Naive thymus-derived CD4-positive, alpha-beta T cell (primary cell): Measurements from ENCODE around the gene EIF4G2. TPM values are rescaled to one million over a fixed set of nuclear protein-coding genes. Genes with fewer than 3 reads are reported as not detected.
A peak's percentile ranks its signal among the peaks of the same experiment; 100 is the strongest.

ENCODE experiments used
- ATAC-seq: fragments of 150-1000 bp; cut with Tn5 transposase; 2 replicates; pipeline ENCODE4 v1.10.0; 2021; ENCODE audit warnings: mild to moderate bottlenecking, moderate library complexity
- CTCF ChIA-PET: fragments of 350-600 bp; sonication (Branson Sonifier 250); formaldehyde crosslinking; loops from one replicate; lab custom pipeline; 2021; ENCODE audit warnings: antibody characterized with exemption; lab: Charles Lee
- POLR2A ChIA-PET: fragments of 350-600 bp; sonication (Branson Sonifier 250); formaldehyde crosslinking; loops from one replicate; lab custom pipeline; 2021; ENCODE audit warnings: antibody characterized with exemption, inconsistent platforms; lab: Charles Lee
- DNase-seq, 9 donors: peaks; one replicate each; pipeline versions ENCODE4 v3.0.0 to v3.0.0-alpha.2; 2020 to 2022; ENCODE audit warnings: mixed read lengths in 1 of 9
- H3K27ac ChIP-seq: one replicate; pipeline ENCODE4 v1.7.0; 2013; ENCODE audit warnings: mild to moderate bottlenecking, low read depth, low read length, moderate library complexity
- H3K27me3 ChIP-seq, 2 donors: one replicate each; pipeline ENCODE4 v1.7.0; 2013; ENCODE audit warnings: low read length in 2 of 2, mild to moderate bottlenecking in 2 of 2, moderate library complexity in 2 of 2; ENCODE audit not compliant: control insufficient read depth in 2 of 2, insufficient read depth in 2 of 2
- H3K36me3 ChIP-seq, 3 experiments: 1 replicate in 2 of 3; 2 replicates in 1 of 3; pipeline ENCODE4 v1.7.0; 2013; ENCODE audit warnings: low read length in 3 of 3, mild to moderate bottlenecking in 3 of 3, moderate library complexity in 1 of 3; ENCODE audit not compliant: insufficient read depth in 3 of 3, control insufficient read depth in 2 of 3
- H3K4me1 ChIP-seq, 2 donors: one replicate each; pipeline ENCODE4 v1.7.0; 2013; ENCODE audit warnings: low read length in 2 of 2, mild to moderate bottlenecking in 2 of 2, moderate library complexity in 1 of 2; ENCODE audit not compliant: control insufficient read depth in 2 of 2, insufficient read depth in 2 of 2
- H3K4me3 ChIP-seq: 2 replicates; pipeline ENCODE4 v1.7.0; 2013; ENCODE audit warnings: mild to moderate bottlenecking, low read length
- H3K9me3 ChIP-seq, 3 experiments: 1 replicate in 2 of 3; 2 replicates in 1 of 3; pipeline ENCODE4 v1.7.0; 2013; ENCODE audit warnings: low read length in 3 of 3; ENCODE audit not compliant: control insufficient read depth in 2 of 3
- H3K27ac Mint-ChIP-seq, 9 donors: one replicate each; pipeline ENCODE4 v1.8.0; 2020 to 2022; ENCODE audit warnings: mixed read lengths in 9 of 9, mild to moderate bottlenecking in 8 of 9, moderate library complexity in 5 of 9, inconsistent platforms in 2 of 9
- H3K27me3 Mint-ChIP-seq, 5 donors: one replicate each; pipeline ENCODE4 v1.8.0; 2021 to 2022; ENCODE audit warnings: mixed read lengths in 5 of 5, mild to moderate bottlenecking in 1 of 5
- H3K36me3 Mint-ChIP-seq, 5 donors: one replicate each; pipeline ENCODE4 v1.8.0; 2020 to 2022; ENCODE audit warnings: mixed read lengths in 5 of 5, mild to moderate bottlenecking in 3 of 5, inconsistent platforms in 1 of 5
- H3K4me1 Mint-ChIP-seq, 7 donors: one replicate each; pipeline ENCODE4 v1.8.0; 2020 to 2022; ENCODE audit warnings: mixed read lengths in 7 of 7, mild to moderate bottlenecking in 3 of 7, inconsistent platforms in 1 of 7
- H3K4me3 Mint-ChIP-seq, 10 donors: one replicate each; pipeline ENCODE4 v1.8.0; 2020 to 2022; ENCODE audit warnings: mild to moderate bottlenecking in 10 of 10, mixed read lengths in 10 of 10, moderate library complexity in 6 of 10, inconsistent platforms in 2 of 10
- H3K9me3 Mint-ChIP-seq, 11 donors: one replicate each; pipeline ENCODE4 v1.8.0; 2020 to 2022; ENCODE audit warnings: mixed read lengths in 11 of 11, mild to moderate bottlenecking in 4 of 11, inconsistent platforms in 1 of 11, moderate library complexity in 1 of 11
- intact Hi-C, 2 donors: fragments of 100-400 bp; cut with micrococcal nuclease; formaldehyde crosslinking; loops; one replicate each; pipeline ENCODE4 v1.15.1; 2023
- polyA plus RNA-seq, 2 donors: library from polyadenylated mRNA; unstranded; fragments of 300-500 nt; fragmentation: Illumina TruSeq; gene quantifications; one replicate each; pipeline ENCODE4 v1.2.3, GENCODE V29; 2021
- total RNA-seq, 6 experiments: library from RNA in 5 of 6; stranded (reverse) in 5 of 6; gene quantifications; 1 replicate in 5 of 6; 2 replicates in 1 of 6; pipeline ENCODE4 v1.2.3 and lab custom pipeline; 2021 to 2026

Gene EIF4G2
- total and polyA plus RNA-seq, 7 experiments from 2014 or later: 320 to 843 (median 626) TPM

GRCh38 chr11:10798330-10798928 lies 10.3 kb downstream of the EIF4G2 start:
- ChIA-PET POLR2A (interaction anchor here (0.9 to 6.9 kb wide), 5 partner anchors 8 to 60 kb away, joined by 3 to 88 read pairs (median 4); partner anchors contain the start of genes EIF4G2 and ZBED5), CTCF (no interaction called here)
- DNase-seq (no peak), ATAC-seq (no peak)
- H3K27ac Mint-ChIP-seq: peak overlapping the region in 8 of 9 donors; percentile 10 to 87 (median 77)
- no peaks in the 10 kb centered on the region for H3K9me3 Mint-ChIP-seq
- intact Hi-C loops: loop anchor here in 1 of 2 donors (1.0 to 10.0 kb wide), 2 partner anchors 8 to 356 kb away; no protein-coding TSS in a partner anchor
- H3K4me1 Mint-ChIP-seq: peaks cover 43 to 68% (median 61%) of the 10 kb centered on the region in 7 donors
- H3K4me3 Mint-ChIP-seq: peak overlapping the region in 4 of 10 donors; percentile 10 to 44 (median 24)
- H3K36me3 Mint-ChIP-seq: peaks cover 18 to 70% (median 45%) of the 10 kb centered on the region in 5 donors
- H3K4me3 ChIP-seq: no peak overlapping the region
- peaks cover 31 to 51% of the 10 kb centered on the region in 2 donors for H3K4me1 ChIP-seq
- H3K9me3 ChIP-seq: no peaks in the 10 kb centered on the region
- no peaks in the 10 kb centered on the region for H3K27me3 Mint-ChIP-seq
- peaks cover 33 to 72% (median 58%) of the 10 kb centered on the region in 3 experiments for H3K36me3 ChIP-seq
- H3K27me3 ChIP-seq: no peaks in the 10 kb centered on the region
- H3K27ac ChIP-seq: no peak overlapping the region

- H3K36me3 Mint-ChIP-seq: peaks cover 16 to 65% (median 44%) of the 10 kb centered on the region in 5 donors
- Histone ChIP-seq H3K4me3 (no peak overlapping the region), H3K27me3 (no peaks in the 10 kb centered on the region), H3K27ac (no peak overlapping the region), H3K4me1 (peaks cover 33 to 58% of the 10 kb centered on the region in 2 donors), H3K9me3 (no peaks in the 10 kb centered on the region), H3K36me3 (peaks cover 30 to 63% (median 49%) of the 10 kb centered on the region in 3 experiments)
- ATAC-seq (peak; percentile 42), DNase-seq (no peak)
- peaks cover 0 to 6% (median 3%) of the 10 kb centered on the region in 5 donors for H3K27me3 Mint-ChIP-seq
- intact Hi-C loops: loop anchor here (1.0 to 10.0 kb wide), 2 partner anchors 12 to 357 kb away; no protein-coding TSS in a partner anchor
- CTCF ChIA-PET: interaction anchor here (0.6 kb wide), 2 partner anchors 201 to 1413 kb away, joined by 3 read pairs; no protein-coding TSS in a partner anchor
- no peak overlapping the region for H3K4me3 Mint-ChIP-seq
- H3K9me3 Mint-ChIP-seq: no peaks in the 10 kb centered on the region
- H3K27ac Mint-ChIP-seq: peak overlapping the region in 4 of 9 donors; percentile 25 to 84 (median 56)
- POLR2A ChIA-PET: interaction anchor here (0.8 to 6.9 kb wide), 6 partner anchors 9 to 61 kb away, joined by 3 to 88 read pairs (median 4); partner anchors contain the start of genes EIF4G2 and ZBED5
- H3K4me1 Mint-ChIP-seq: peaks cover 47 to 72% (median 65%) of the 10 kb centered on the region in 7 donors
Observed at GRCh38 chr11:10797531-10797930, 11.2 kb downstream of the EIF4G2 start.

- Histone ChIP-seq H3K4me3 (no peak overlapping the region), H3K9me3 (no peaks in the 10 kb centered on the region), H3K27me3 (no peaks in the 10 kb centered on the region), H3K36me3 (peaks cover 28 to 58% (median 44%) of the 10 kb centered on the region in 3 experiments), H3K4me1 (peaks cover 30 to 60% of the 10 kb centered on the region in 2 donors), H3K27ac (no peak overlapping the region)
- Mint-ChIP-seq H3K27ac (peak overlapping the region in 8 of 9 donors; percentile 11 to 61 (median 56)), H3K27me3 (peaks cover 0 to 8% (median 4%) of the 10 kb centered on the region in 5 donors), H3K9me3 (no peaks in the 10 kb centered on the region), H3K36me3 (peaks cover 16 to 60% (median 41%) of the 10 kb centered on the region in 5 donors), H3K4me1 (peaks cover 49 to 70% (median 62%) of the 10 kb centered on the region in 7 donors), H3K4me3 (no peak overlapping the region)
- DNase-seq (no peak), ATAC-seq (no peak)
- CTCF ChIA-PET: interaction anchor here (0.6 to 2.0 kb wide), 3 partner anchors 13 to 1413 kb away, joined by 3 to 8 read pairs (median 3); partner anchors contain the start of gene EIF4G2
- intact Hi-C loops: loop anchor here (1.0 to 10.0 kb wide), 2 partner anchors 12 to 358 kb away; no protein-coding TSS in a partner anchor
- POLR2A ChIA-PET: interaction anchor here (1.8 to 6.9 kb wide), 3 partner anchors 12 to 61 kb away, joined by 4 to 88 read pairs (median 9); partner anchors contain the start of genes EIF4G2 and ZBED5
Observed at GRCh38 chr11:10797001-10797400, 11.7 kb downstream of the EIF4G2 start.

- Mint-ChIP-seq H3K36me3 (peaks cover 11 to 51% (median 34%) of the 10 kb centered on the region in 5 donors), H3K27ac (peak overlapping the region in 5 of 9 donors; percentile 11 to 72 (median 61)), H3K4me1 (peaks cover 44 to 62% (median 53%) of the 10 kb centered on the region in 7 donors), H3K9me3 (no peaks in the 10 kb centered on the region), H3K27me3 (peaks cover 0 to 11% (median 8%) of the 10 kb centered on the region in 5 donors), H3K4me3 (no peak overlapping the region)
- no peaks in the 10 kb centered on the region for H3K27me3 ChIP-seq
- ChIA-PET POLR2A (interaction anchor here (0.6 to 6.9 kb wide), 3 partner anchors 13 to 62 kb away, joined by 4 to 88 read pairs (median 5); partner anchors contain the start of genes EIF4G2 and ZBED5), CTCF (interaction anchor here (0.8 to 2.0 kb wide), 5 partner anchors 13 to 232 kb away, joined by 3 to 8 read pairs (median 4); partner anchors contain the start of gene EIF4G2)
- H3K36me3 ChIP-seq: peaks cover 22 to 50% (median 36%) of the 10 kb centered on the region in 3 experiments
- DNase-seq (no peak), ATAC-seq (no peak)
- H3K9me3 ChIP-seq: no peaks in the 10 kb centered on the region
- H3K4me1 ChIP-seq: peaks cover 23 to 53% of the 10 kb centered on the region in 2 donors
- H3K4me3 ChIP-seq: no peak overlapping the region
- intact Hi-C loops: loop anchor here in 1 of 2 donors (10.0 kb wide), 1 partner anchor 359 kb away; no protein-coding TSS in a partner anchor
- H3K27ac ChIP-seq: no peak overlapping the region
Observed at GRCh38 chr11:10796191-10796590, 12.5 kb downstream of the EIF4G2 start.

DNA sequence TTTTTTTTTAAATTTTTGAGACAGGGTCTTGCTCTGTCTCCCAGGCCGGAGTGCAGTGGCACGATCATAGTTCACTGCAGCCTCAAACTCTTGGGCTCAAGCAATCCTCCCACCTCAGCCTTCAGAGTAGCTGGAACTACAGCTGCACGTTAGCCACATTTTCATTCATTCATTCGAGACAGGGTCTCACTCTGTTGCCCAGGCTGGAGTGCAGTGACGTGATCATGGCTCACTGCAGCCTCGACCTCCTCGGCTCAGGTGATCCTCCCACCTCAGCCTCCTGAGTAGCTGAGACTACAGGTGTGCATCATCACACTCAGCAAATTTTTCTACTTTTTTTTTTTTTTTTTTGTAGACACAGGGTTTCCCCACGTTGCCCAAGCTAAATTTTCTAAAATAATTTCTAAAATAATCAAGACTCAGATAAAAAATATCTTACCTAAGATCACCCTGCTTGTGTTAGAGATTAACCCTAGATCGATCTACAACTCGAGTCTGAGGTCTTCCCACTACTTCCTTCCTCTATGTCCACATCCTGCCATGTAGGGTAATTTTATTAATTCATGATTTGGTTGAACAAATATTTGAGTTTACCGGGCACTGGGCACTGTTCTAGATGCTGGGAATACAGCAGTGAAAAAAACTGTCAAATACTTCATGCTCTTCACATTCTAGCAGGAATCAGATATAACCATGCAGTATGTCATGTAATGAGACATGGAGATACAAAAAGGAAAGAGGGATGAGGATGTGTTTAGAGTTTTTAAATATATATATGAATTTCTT lies 15.1 kb downstream of the EIF4G2 start:
- Histone ChIP-seq H3K27me3 (no peaks in the 10 kb centered on the region), H3K4me1 (peaks cover 6 to 29% of the 10 kb centered on the region in 2 donors), H3K9me3 (no peaks in the 10 kb centered on the region), H3K4me3 (no peak overlapping the region), H3K27ac (no peak overlapping the region), H3K36me3 (peaks cover 10 to 24% (median 12%) of the 10 kb centered on the region in 3 experiments)
- ATAC-seq (no peak), DNase-seq (no peak)
- Mint-ChIP-seq H3K4me1 (peaks cover 20 to 37% (median 28%) of the 10 kb centered on the region in 7 donors), H3K27me3 (peaks cover 0 to 23% (median 8%) of the 10 kb centered on the region in 5 donors), H3K27ac (peak overlapping the region in 2 of 9 donors; percentile 11 to 28), H3K4me3 (peak overlapping the region in 2 of 10 donors; percentile 22 to 51), H3K36me3 (peaks cover 0 to 26% (median 15%) of the 10 kb centered on the region in 5 donors), H3K9me3 (no peaks in the 10 kb centered on the region)
- intact Hi-C loops: loop anchor here (2.0 to 10.0 kb wide), 3 partner anchors 361 to 993 kb away; no protein-coding TSS in a partner anchor
- ChIA-PET POLR2A (interaction anchor here (0.6 to 2.2 kb wide), 9 partner anchors 13 to 512 kb away, joined by 3 to 15 read pairs (median 4); partner anchors contain the start of gene EIF4G2), CTCF (interaction anchor here (0.6 to 3.8 kb wide), 23 partner anchors 8 to 994 kb away, joined by 3 to 47 read pairs (median 4); no protein-coding TSS in a partner anchor)
